Esophagus muscularis mucosa (tissue), 4 donors: ENCODE results near the gene LRRC14B. TPM values are rescaled to one million over a fixed set of nuclear protein-coding genes. Genes with fewer than 3 reads are reported as not detected.
A peak's percentile ranks its signal among the peaks of the same experiment; 100 is the strongest.
"Not testable (repeated sequence)": the region's sequence is repeated elsewhere in the genome, so short reads cannot be mapped to it uniquely, and the experiment has no call there.

ENCODE experiments used
- DNase-seq: peaks from one replicate; pipeline ENCODE4 v3.0.0-alpha.2; 2017; ENCODE audit errors: extremely low spot score
- H3K27ac ChIP-seq, 4 donors: fragments of 200-600 bp; sonication (generic); replicated peaks in 1 of 4; 1 replicate in 3 of 4; 2 replicates in 1 of 4; pipeline ENCODE4 v1.5.1; 2016 to 2019; ENCODE audit warnings: mild to moderate bottlenecking in 1 of 4
- H3K27me3 ChIP-seq, 4 donors: fragments of 200-600 bp; sonication (generic); one replicate each; pipeline versions ENCODE4 v1.5.1 to v1.6.0; 2016 to 2019
- H3K36me3 ChIP-seq, 4 donors: fragments of 200-600 bp; sonication (generic); one replicate each; pipeline ENCODE4 v1.5.1; 2016 to 2019
- H3K4me1 ChIP-seq, 4 donors: fragments of 200-600 bp; sonication (generic); one replicate each; pipeline ENCODE4 v1.5.1; 2016 to 2019
- H3K4me3 ChIP-seq, 4 donors: fragments of 200-600 bp; sonication (generic); 1 replicate in 2 of 4; 2 replicates in 2 of 4; pipeline ENCODE4 v1.5.1; 2016 to 2019; ENCODE audit warnings: mild to moderate bottlenecking in 4 of 4, moderate library complexity in 1 of 4
- H3K9me3 ChIP-seq, 4 donors: fragments of 200-600 bp; sonication (generic); 1 replicate in 3 of 4; 2 replicates in 1 of 4; pipeline ENCODE4 v1.5.1; 2016 to 2019
- CTCF ChIP-seq, 3 experiments: fragments of 200-600 bp in 2 of 3; fragments of 450-650 bp in 1 of 3; sonication (generic) in 2 of 3; IDR thresholded peaks; one replicate each; pipeline ENCODE4 v1.5.1; 2017 to 2019; ENCODE audit warnings: antibody characterized with exemption in 3 of 3, mild to moderate bottlenecking in 2 of 3, moderate library complexity in 1 of 3
- EP300 ChIP-seq: sonication (generic); formaldehyde crosslinking; IDR thresholded peaks from one replicate; pipeline ENCODE4 v1.6.1; 2017; ENCODE audit warnings: antibody characterized with exemption
- POLR2A ChIP-seq: fragments of 450-650 bp; IDR thresholded peaks from one replicate; pipeline ENCODE4 v1.6.1; 2017; ENCODE audit warnings: antibody characterized with exemption, moderate library complexity, mild to moderate bottlenecking, low read depth
- POLR2AphosphoS5 ChIP-seq, 2 donors: sonication (generic); formaldehyde crosslinking; IDR thresholded peaks; one replicate each; pipeline ENCODE4 v1.6.1; 2017; ENCODE audit warnings: antibody characterized with exemption in 2 of 2
- WGBS: methylation state at CpG from one replicate; pipeline ENCODE4 v1.1.5; 2018; 5-methylcytosine and 5-hydroxymethylcytosine counted together
- intact Hi-C: fragments of 100-400 bp; cut with DNase I; formaldehyde crosslinking; loops from one replicate; pipeline ENCODE4 v1.15.1; 2023
- total RNA-seq, 4 donors: library from RNA; depleted of rRNA; stranded (reverse); fragments of >200 nt; gene quantifications; one replicate each; pipeline versions ENCODE4 v1.1.0 to v1.2.1, GENCODE V29; 2016

Gene LRRC14B
- total RNA-seq, 4 donors from 2014 or later = not detected

- H3K4me3 ChIP-seq = peak overlapping the region; percentile 93 to 99 (median 96)
- TF ChIP-seq EP300 (no peak), CTCF (IDR thresholded peaks at IDR 0.05) (no peak), POLR2AphosphoS5 (IDR thresholded peaks at IDR 0.05) (no peak), POLR2A (no peak)
- intact Hi-C loops = no loop called here
- H3K4me1 ChIP-seq = peaks cover 39 to 69% (median 64%) of the 10 kb centered on the region in 4 donors
- no peaks in the 10 kb centered on the region for H3K9me3 ChIP-seq
- no peaks in the 10 kb centered on the region for H3K27me3 ChIP-seq
- no peak for DNase-seq
- 16% methylated on average over 9 of the region's 9 CpGs for WGBS
- H3K27ac ChIP-seq = peak overlapping the region; percentile 46 to 94 (median 92)
- peaks cover 7 to 18% (median 9%) of the 10 kb centered on the region in 4 donors for H3K36me3 ChIP-seq
Measured at GRCh38 chr5:219460-219863, 28.2 kb downstream of the LRRC14B start.

GRCh38 chr5:219991-220390, 28.7 kb downstream of the LRRC14B start:
- no peak for DNase-seq
- H3K9me3 ChIP-seq = no peaks in the 10 kb centered on the region
- H3K27me3 ChIP-seq = no peaks in the 10 kb centered on the region
- intact Hi-C loops = no loop called here
- TF ChIP-seq EP300 = no peak
- no peak for TF ChIP-seq CTCF (IDR thresholded peaks at IDR 0.05)
- TF ChIP-seq POLR2A = no peak
- no peak for TF ChIP-seq POLR2AphosphoS5 (IDR thresholded peaks at IDR 0.05)
- H3K27ac ChIP-seq = peak overlapping the region; percentile 46 to 94 (median 92)
- H3K4me3 ChIP-seq = peak overlapping the region; percentile 93 to 99 (median 96)
- peaks cover 12 to 18% (median 12%) of the 10 kb centered on the region in 4 donors for H3K36me3 ChIP-seq
- peaks cover 40 to 65% (median 59%) of the 10 kb centered on the region in 4 donors for H3K4me1 ChIP-seq
- 32% methylated on average over 4 of the region's 4 CpGs for WGBS

- H3K27me3 ChIP-seq, DNase-seq, intact Hi-C loops, H3K9me3 ChIP-seq, H3K4me3 ChIP-seq, H3K27ac ChIP-seq: not testable (repeated sequence)
- Histone ChIP-seq H3K4me1 (peaks cover 36 to 49% (median 42%) of the 10 kb centered on the region in 4 donors), H3K36me3 (peaks cover 38 to 46% (median 44%) of the 10 kb centered on the region in 4 donors)
- WGBS = 48% methylated on average over 6 of the region's 6 CpGs
Measured at GRCh38 chr5:222951-223715, 31.8 kb downstream of the LRRC14B start.

DNA sequence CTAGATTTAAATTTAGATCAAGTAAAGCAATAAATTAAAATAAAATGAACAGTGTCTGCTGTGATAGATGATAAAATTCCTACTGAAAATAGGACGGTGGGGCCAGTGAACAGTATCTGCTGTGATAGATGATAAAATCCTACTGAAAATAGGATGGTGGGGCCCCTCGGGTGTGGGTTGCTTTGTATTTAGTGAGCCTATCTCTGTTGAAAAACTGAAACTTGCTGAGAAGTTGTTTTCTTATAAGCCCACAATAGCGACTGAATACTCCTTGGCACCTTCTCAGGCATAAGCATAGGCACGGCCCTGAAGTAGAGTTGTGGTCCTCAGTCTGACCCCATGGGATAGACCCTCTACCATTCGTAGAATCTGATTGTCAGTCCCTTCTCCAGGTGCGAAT, 32.5 kb downstream of the LRRC14B start:
- H3K36me3 ChIP-seq = peaks cover 45 to 52% (median 50%) of the 10 kb centered on the region in 4 donors
- H3K27ac ChIP-seq = no peak overlapping the region

More for the DNA sequence above, 32.5 kb downstream of the LRRC14B start:
- Histone ChIP-seq H3K27me3 (no peaks in the 10 kb centered on the region), H3K4me3 (no peak overlapping the region), H3K4me1 (peaks cover 36 to 49% (median 42%) of the 10 kb centered on the region in 4 donors), H3K9me3 (no peaks in the 10 kb centered on the region)
- no peak for DNase-seq
- 75% methylated on average over 6 of the region's 6 CpGs for WGBS
- intact Hi-C loops = no loop called here
- no peak for TF ChIP-seq POLR2A
- no peak for TF ChIP-seq CTCF (IDR thresholded peaks at IDR 0.05)
- TF ChIP-seq EP300 = no peak
- no peak for TF ChIP-seq POLR2AphosphoS5 (IDR thresholded peaks at IDR 0.05)
